ENCODE results near the gene NUTM2D.
"Not testable (repeated sequence)": the region's sequence is repeated elsewhere in the genome, so short reads cannot be mapped to it uniquely, and the experiment has no call there.

Gene NUTM2D

GRCh38 chr10:87357444-87357843, at the start of gene NUTM2D:
TSS of gene NUTM2D (plus strand) at chr10:87357744. CDS start at chr10:87358266, 522 bp downstream.
- not testable (repeated sequence) for DNase-seq

DNA sequence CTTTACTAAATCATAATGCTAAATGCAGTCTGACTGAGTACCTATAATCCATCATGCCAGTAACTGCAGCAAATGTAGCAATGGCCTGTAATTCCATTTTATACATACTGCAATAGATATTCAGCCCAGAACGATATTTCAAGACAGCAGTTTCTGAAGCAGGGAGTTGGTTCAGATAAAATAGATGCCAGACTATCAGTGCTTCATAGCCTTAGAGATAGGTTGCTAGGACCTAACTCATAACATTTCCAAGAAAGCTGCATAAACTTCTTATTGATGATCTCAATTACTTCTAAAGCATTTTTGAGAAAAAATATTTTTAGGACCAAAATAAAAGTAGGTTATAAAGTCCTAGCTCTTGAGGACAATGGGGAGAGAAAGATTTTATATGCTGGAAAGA, 48.8 kb upstream of the NUTM2D start:
- DNase-seq: not testable (repeated sequence)

DNA sequence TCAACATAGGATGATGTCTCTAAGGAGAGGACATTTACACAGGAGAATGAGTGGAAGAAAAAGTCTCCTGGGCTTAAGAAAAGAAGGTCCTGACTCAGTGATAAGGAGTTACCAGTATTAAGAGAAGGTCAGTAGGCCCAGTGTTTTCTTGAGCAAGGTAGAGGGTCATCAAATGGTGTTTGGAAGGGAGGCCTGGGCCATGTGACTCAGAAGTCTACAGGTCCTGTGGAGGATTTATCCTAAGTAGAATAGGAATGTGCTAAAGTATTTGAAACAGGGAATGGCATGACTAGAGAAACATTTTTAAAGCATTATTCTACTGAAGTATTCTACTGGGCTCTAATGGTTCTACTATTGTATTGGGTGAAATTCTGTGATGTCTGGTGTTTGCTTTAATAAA, 47.9 kb upstream of the NUTM2D start:
- not testable (repeated sequence) for DNase-seq

DNA sequence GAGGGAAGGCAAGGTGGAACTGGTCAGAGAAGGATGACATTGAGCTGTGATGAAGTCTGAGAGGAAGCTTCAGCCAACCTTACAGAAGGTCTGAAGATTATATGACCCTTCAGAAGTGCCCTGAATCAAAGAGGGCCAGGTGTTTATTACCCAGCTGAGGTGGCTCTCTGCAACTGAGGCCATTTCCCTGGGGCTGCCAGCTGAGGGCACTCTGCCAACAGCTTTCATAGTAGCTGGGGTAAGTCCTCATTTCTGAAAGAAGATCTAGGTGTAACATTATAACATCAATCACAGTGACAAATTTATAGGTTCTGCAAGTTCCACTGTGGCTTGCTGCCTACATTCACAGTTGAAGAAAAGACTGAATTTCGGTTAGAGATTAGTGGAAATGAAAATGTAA, 46.0 kb upstream of the NUTM2D start:
- DNase-seq: not testable (repeated sequence)

DNA sequence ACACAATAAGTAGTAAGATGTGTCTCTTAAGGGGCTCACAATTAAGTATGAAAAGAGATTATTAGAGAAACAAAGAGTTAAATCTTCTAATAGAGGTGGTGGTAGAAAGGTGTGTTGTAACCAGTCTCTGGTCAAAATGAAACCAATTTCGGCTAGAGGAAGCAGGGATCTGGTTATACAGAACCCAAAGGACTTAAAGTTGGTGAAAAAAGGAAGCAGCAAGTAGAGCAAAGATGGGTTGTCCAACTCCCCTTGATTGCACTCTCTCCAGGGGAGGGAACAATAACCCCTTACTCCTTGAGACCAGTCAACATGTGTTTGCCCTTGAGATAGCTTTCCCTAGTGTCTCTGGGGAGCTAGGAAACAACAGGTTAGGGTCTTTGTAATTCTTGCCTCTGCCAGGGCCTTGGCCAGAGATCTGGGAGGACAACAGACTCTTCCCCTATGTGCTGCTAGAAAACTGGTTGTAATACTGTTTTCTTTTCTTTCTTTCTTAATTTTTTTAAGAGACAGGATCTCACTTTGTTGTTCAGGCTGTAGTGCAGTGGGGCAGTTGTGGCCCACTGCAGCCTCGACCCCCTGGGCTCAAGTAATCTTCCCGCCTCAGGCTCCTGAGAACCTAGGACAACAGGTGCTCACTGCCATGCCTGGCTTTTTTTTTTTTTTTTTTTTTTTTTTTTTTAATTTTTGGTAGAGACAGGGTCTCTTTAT, 43.7 kb upstream of the NUTM2D start:
- DNase-seq: not testable (repeated sequence)

GRCh38 chr10:87314360-87314973, 43.1 kb upstream of the NUTM2D start:
- not testable (repeated sequence) for DNase-seq

- DNase-seq: not testable (repeated sequence)
Observed at GRCh38 chr10:87321505-87321904, 36.0 kb upstream of the NUTM2D start.

DNA sequence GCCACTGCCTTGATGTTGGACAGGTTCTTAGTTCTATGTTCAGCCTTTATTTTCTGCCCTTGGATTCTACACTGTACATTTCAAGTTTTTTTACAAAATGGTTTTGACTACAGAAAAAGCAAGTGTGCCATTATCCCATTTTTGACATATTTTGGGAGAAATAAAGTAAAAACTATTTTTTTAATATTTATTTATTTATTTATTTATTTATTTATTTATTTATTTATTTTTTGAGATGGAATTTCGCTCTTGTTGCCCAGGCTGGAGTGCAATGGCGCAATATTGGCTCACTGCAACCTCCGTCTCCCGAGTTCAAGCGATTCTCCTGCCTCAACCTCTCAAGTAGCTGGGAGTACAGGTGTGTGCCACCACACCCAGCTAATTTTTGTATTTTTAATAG, 33.0 kb upstream of the NUTM2D start:
- DNase-seq: not testable (repeated sequence)

- not testable (repeated sequence) for DNase-seq
Observed at GRCh38 chr10:87327958-87328357, 29.6 kb upstream of the NUTM2D start.

DNA sequence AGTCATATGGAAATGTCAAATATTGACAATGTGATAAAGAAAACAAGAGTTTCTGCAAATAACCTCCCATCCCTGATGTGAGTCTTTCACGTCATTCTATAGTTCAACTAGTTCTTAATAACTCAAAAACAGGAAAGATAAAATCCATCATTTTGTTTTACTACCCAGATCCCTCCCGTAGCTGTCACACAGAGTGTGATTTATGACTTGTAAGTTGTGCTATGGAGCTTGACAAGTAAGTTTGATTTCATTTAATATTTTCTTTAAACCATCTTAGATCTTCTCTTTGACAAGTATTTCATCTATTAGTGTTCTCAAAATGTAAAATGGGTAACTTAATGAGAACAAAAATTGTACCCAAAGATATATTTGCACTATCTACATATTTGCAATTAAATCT, 28.4 kb upstream of the NUTM2D start:
- DNase-seq: not testable (repeated sequence)

DNA sequence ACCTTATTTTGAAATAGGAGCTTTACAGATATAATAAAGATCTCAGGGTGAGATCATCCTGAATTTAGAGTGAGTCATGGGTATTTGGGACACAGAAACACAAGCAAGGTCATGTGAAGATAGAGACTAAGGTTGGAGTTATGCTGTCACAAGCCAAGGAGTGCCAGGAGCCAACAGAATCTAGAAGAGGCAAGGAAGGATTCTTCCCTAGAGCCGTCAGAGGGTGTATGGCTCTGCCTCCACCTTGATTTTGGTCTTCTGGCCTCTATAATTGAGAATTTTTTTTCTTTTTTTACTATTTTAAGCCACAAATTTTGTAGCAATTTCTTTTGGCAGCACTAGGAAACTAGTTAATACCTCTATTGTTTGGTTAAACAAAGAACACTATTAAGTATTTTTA, 24.9 kb upstream of the NUTM2D start:
- DNase-seq: not testable (repeated sequence)

DNA sequence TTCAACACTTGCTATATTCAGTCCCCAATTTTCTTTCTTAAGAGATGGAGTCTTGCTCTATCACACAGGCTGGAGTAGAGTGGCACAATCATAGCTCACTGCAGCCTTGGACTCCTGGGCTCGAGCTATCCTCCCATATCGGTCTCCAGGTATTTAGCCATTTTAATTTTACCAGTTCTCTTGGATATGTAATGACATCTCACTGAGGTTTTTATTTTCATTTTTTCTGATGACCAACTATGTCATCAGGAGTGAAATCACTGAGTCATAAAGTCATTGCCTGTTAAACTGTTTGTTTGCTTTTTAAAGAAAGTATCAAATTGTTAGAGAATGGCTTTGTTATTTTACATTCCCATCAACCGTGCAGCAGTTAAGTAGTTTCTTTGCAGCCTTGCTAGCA, 17.1 kb upstream of the NUTM2D start:
- DNase-seq: not testable (repeated sequence)

DNA sequence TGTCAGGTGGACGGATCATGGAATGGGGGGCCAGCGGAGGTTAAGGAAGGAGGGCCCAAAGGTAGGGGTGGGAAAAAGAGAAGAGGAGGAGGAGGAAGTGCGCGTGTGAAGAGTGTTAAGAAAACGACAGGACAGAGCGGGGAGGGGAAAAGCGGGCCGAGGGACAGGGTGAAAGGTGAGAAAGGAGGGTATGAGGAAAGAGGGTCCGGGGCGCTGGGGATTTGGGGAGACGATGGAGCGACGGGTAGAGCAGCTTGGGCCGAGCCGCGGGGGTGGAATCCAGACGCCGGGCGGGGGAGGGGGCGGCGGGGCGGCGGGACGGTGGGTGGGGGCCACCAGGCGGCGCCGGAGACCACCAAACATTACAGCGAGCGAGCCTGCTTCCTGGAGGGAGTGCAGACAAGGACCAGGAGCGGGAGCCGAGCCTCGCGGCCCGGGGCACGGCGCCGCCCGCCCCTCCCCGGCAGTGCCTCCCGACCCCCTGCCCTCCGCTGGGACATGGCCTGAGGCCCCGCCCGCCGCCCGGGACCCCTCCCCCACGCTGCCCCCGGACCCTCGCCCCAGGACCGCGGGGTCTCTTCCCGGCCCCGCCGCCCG, 15.9 kb upstream of the NUTM2D start:
- DNase-seq: peak in 1 of 2 donors; percentile 12

- DNase-seq: peak; percentile 75 to 82
Observed at GRCh38 chr10:87342249-87342710, 15.3 kb upstream of the NUTM2D start.

- DNase-seq: peak; percentile 84 to 85
Observed at GRCh38 chr10:87342711-87343258, 14.8 kb upstream of the NUTM2D start.

- DNase-seq: not testable (repeated sequence)
Observed at GRCh38 chr10:87345743-87346142, 11.8 kb upstream of the NUTM2D start.

DNA sequence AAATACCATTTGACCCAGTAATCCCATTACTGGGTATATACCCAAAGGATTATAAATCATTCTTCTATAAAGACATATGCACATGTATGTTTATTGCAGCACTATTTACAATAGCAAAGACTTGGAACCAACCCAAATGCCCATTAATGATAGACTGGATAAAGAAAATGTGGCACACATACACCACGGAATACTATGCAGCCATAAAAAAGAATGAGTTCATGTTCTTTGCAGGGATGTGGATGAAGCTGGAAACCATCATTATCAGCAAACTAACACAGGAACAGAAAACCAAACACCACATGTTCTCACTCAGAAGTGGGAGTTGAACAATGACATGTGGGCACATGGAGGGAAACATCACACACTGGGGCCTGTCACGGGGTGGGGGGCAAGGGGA, 7.4 kb upstream of the NUTM2D start:
- DNase-seq: not testable (repeated sequence)

DNA sequence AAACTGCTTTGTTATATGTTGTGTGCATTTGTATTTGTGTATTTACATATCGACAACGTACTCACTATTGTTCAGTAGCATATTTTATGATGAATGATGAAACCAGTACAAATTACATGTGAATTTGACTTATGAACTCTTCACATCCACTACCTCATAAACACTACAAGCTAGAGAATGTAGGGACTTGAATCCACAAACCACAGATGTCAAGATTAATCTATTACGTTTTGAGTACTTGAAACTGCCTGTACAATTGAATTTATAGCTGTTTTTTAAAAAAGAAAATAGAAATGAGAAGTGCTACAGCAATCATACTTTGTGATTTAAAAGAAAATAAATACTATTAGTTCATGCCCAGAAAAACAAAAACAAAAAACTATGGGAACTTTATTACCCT, 4.7 kb upstream of the NUTM2D start:
- not testable (repeated sequence) for DNase-seq

DNA sequence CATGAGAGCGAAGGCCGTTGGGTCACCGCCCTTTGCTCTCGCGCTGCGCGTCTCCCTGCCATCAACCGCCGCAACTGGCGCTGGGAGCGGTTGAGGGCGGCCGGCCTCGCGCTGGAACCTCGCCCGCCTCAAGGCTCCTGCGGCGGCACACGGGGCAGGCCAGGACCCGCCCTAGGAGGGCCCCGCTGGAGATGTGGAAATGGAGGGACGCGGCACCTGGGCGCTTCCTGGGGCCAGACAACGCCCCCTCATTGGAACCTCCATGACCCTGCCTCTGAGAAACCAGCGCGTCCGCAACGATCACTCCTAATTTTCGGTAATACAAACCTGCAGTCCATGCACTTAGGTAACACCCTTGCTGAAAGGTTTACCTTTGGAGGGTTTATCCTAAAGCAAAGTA, 2.4 kb upstream of the NUTM2D start:
- not testable (repeated sequence) for DNase-seq

GRCh38 chr10:87358159-87358558, 615 bp downstream of the NUTM2D start:
- not testable (repeated sequence) for DNase-seq

DNA sequence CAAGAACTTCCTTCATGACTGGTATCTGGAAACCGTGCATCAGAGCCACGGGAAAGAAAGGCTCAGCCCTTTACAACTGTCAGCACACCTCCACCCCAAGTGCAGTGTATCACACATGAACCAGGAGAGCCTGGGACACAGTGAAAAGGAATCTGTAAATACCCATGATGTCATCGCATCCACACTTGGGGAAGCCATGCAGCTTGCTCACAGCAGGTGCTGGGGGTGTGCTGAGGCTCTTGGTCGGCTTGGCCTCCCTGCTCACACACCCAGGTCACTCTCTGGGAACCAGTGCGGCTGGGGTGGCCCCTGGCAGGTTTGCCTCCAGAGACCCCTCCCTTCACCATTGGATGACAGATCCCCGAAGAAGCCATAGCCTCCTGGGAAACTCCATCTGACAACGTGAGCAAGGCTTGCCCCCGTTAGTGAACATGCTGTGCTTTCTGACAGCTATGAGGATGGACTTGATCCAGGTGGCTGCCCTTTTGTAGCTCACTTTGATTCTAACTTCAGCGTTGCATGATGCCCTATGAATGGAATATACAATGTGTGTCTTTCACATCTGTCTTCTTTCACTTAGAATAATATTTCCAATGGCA, 12.1 kb downstream of the NUTM2D start:
- not testable (repeated sequence) for DNase-seq

GRCh38 chr10:87374091-87374490, 16.5 kb downstream of the NUTM2D start:
- not testable (repeated sequence) for DNase-seq

GRCh38 chr10:87379115-87379514, 21.6 kb downstream of the NUTM2D start:
- DNase-seq: not testable (repeated sequence)

Data from stimulated activated CD4-positive, alpha-beta T cell treated with anti-CD3 and anti-CD28 coated beads, Interleukin-2, amount 100 ng/mL, for 24 hours (primary cell).